K562 (cell line): ENCODE data around the gene CYB5B. TPM values are rescaled to one million over a fixed set of nuclear protein-coding genes. Genes with fewer than 3 reads are reported as not detected.

ENCODE experiments used
- CBFA2T3 ChIP-seq: fragments of 450-650 bp; IDR thresholded peaks from 2 replicates; pipeline ENCODE4 v1.6.1; 2017
- COPS2 ChIP-seq: fragments of 450-650 bp; conservative IDR thresholded peaks from 2 replicates; pipeline ENCODE4 v1.6.1; 2016; ENCODE audit warnings: mild to moderate bottlenecking, moderate library complexity
- E4F1 ChIP-seq: fragments of 250-450 bp; sonication (Bioruptor Pico); IDR thresholded peaks from 2 replicates; pipeline ENCODE4 v1.5.0; 2021; ENCODE audit warnings: mild to moderate bottlenecking, borderline replicate concordance
- ERF ChIP-seq: fragments of 450-650 bp; formaldehyde crosslinking; IDR thresholded peaks from 2 replicates; pipeline ENCODE4 v1.4.0; 2020; ENCODE audit warnings: mild to moderate bottlenecking, mixed read lengths
- EZH2 ChIP-seq: IDR thresholded peaks from 2 replicates; pipeline ENCODE4 v1.6.1; 2012; ENCODE audit warnings: low read depth, mild to moderate bottlenecking, inconsistent platforms, low read length, borderline replicate concordance
- HDAC1 ChIP-seq, 2 experiments: fragments of 450-650 bp; IDR thresholded peaks; 2 replicates each; pipeline ENCODE4 v1.6.1; 2016 to 2017; ENCODE audit warnings: inconsistent platforms in 1 of 2, mild to moderate bottlenecking in 1 of 2, moderate library complexity in 1 of 2
- LARP7 ChIP-seq: fragments of 450-650 bp; IDR thresholded peaks from 2 replicates; pipeline ENCODE4 v1.6.1; 2016
- NRF1 ChIP-seq, 2 experiments: fragments of 450-650 bp; IDR thresholded peaks in 1 of 2; conservative IDR thresholded peaks in 1 of 2; 2 replicates each; pipeline ENCODE4 v1.6.1; 2014; ENCODE audit warnings: mild to moderate bottlenecking in 2 of 2
- RBM15 ChIP-seq: fragments of 200-400 bp; formaldehyde crosslinking; IDR thresholded peaks from 2 replicates; pipeline ENCODE4 v1.6.1; 2018; ENCODE audit warnings: mild to moderate bottlenecking, low read length, moderate library complexity; ENCODE audit not compliant: insufficient read depth
- RBM25 ChIP-seq: fragments of 200-400 bp; formaldehyde crosslinking; IDR thresholded peaks from 2 replicates; pipeline ENCODE4 v1.6.1; 2018; ENCODE audit warnings: low read length, low read depth, moderate library complexity; ENCODE audit not compliant: severe bottlenecking
- SMARCA4 ChIP-seq: fragments of 450-650 bp; IDR thresholded peaks from 2 replicates; pipeline ENCODE4 v1.6.1; 2016
- TAF9B ChIP-seq: fragments of 450-650 bp; IDR thresholded peaks from 2 replicates; pipeline ENCODE4 v1.6.1; 2018; ENCODE audit warnings: mild to moderate bottlenecking; ENCODE audit not compliant: partially characterized antibody
- TCF3 ChIP-seq: sonication (generic); formaldehyde crosslinking; IDR thresholded peaks from 2 replicates; pipeline ENCODE4 v1.4.0; 2020; ENCODE audit warnings: mild to moderate bottlenecking, missing genetic modification reagents
- TRIM24 ChIP-seq, 2 experiments: fragments of 450-650 bp; IDR thresholded peaks; 2 replicates each; pipeline ENCODE4 v1.6.1; 2016
- UBTF ChIP-seq, 2 experiments: IDR thresholded peaks; 2 replicates each; pipeline ENCODE4 v1.6.1; 2012; ENCODE audit warnings: improper control_type of control experiment in 2 of 2, low read depth in 2 of 2, low read length in 2 of 2, borderline replicate concordance in 1 of 2
- USF2 ChIP-seq: sonication (generic); formaldehyde crosslinking; IDR thresholded peaks from 2 replicates; pipeline ENCODE4 v1.5.0; 2020; ENCODE audit warnings: missing genetic modification reagents
- ZBTB33 ChIP-seq: sonication (generic); formaldehyde crosslinking; IDR thresholded peaks from 2 replicates; pipeline ENCODE4 v1.8.1; 2023; ENCODE audit warnings: mild to moderate bottlenecking, missing genetic modification reagents
- ZFP91 ChIP-seq: sonication (generic); formaldehyde crosslinking; IDR thresholded peaks from 2 replicates; pipeline ENCODE4 v1.8.0; 2022; ENCODE audit warnings: mild to moderate bottlenecking, missing genetic modification reagents
- ZNF23 ChIP-seq: fragments of 250-450 bp; sonication (Bioruptor Pico); IDR thresholded peaks from 2 replicates; pipeline ENCODE4 v1.4.0; 2020; ENCODE audit warnings: mild to moderate bottlenecking
- ZNF41 ChIP-seq: fragments of 250-450 bp; sonication (Bioruptor Pico); conservative IDR thresholded peaks from 2 replicates; pipeline ENCODE4 v1.4.0; 2020; ENCODE audit warnings: mild to moderate bottlenecking
- ZNF699 ChIP-seq: fragments of 250-450 bp; sonication (Bioruptor Pico); IDR thresholded peaks from 2 replicates; pipeline ENCODE4 v1.8.0; 2021; ENCODE audit warnings: mild to moderate bottlenecking, moderate library complexity; ENCODE audit not compliant: insufficient replicate concordance
- polyA plus RNA-seq, 8 experiments: library from polyadenylated mRNA; depleted of rRNA in 4 of 8; stranded (reverse) in 5 of 8; unstranded in 3 of 8; fragments of >200 nt; fragmentation: Nextera tagmentation in 2 of 8; fragmentation: Illumina TruSeq in 1 of 8; extraction: Ambion mirVana in 2 of 8; extraction: Trizol in 1 of 8; gene quantifications; 2 replicates each; pipeline versions ENCODE4 v1.2.1 to v1.2.3, GENCODE V29; 2011 to 2014; ENCODE audit warnings: inconsistent platforms in 1 of 8, missing spikeins in 1 of 8
- total RNA-seq, 7 experiments: library from RNA; depleted of rRNA in 6 of 7; stranded (reverse); fragments of >200 nt in 6 of 7; fragmentation: Illumina TruSeq in 2 of 7; extraction: Trizol in 2 of 7; gene quantifications; 2 replicates each; pipeline versions ENCODE4 v1.2.1 to v1.2.3, GENCODE V29; 2011 to 2021; ENCODE audit warnings: low replicate concordance in 1 of 7

CYB5B gene
- total and polyA plus RNA-seq, 9 of the 15 experiments (the other 6 are each of a cell fraction or from before 2014, with no cell fraction given), result 29.9 to 274 (median 136) TPM

- TF ChIP-seq TCF3 (CRISPR knock-in tag), result peak; percentile 70
- peak; percentile 21; the same call in 1 of the 2 replicates for TF ChIP-seq SMARCA4
- TF ChIP-seq ERF, result no peak
- no peak for TF ChIP-seq USF2 (CRISPR knock-in tag)
- TF ChIP-seq E4F1 (CRISPR knock-in tag), result no peak
- TF ChIP-seq EZH2, result no peak
- TF ChIP-seq ZFP91 (CRISPR knock-in tag), result no peak
- TF ChIP-seq RBM15, result no peak
- no peak for TF ChIP-seq LARP7
- peak; percentile 87 for TF ChIP-seq CBFA2T3
- no peak for TF ChIP-seq ZNF41 (CRISPR knock-in tag)
- TF ChIP-seq ZBTB33 (CRISPR knock-in tag), result peak; percentile 26; the same call in 1 of the 2 replicates
- TF ChIP-seq TAF9B, result no peak
- TF ChIP-seq UBTF (IDR thresholded peaks at IDR 0.05; ENCODE audit: borderline replicate concordance in 1 of 2, low read depth in 2 of 2, low read length in 2 of 2), result no peak; a peak in 1 of 4 replicates
- peak; percentile 38 to 45; a peak in 2 of 4 replicates for TF ChIP-seq NRF1 (conservative IDR thresholded peaks at IDR 0.05 in 1 of 2, IDR thresholded peaks at IDR 0.05 in 1 of 2)
- no peak for TF ChIP-seq ZNF23
- no peak for TF ChIP-seq ZNF699 (CRISPR knock-in tag)
- TF ChIP-seq COPS2, result no peak
- no peak for TF ChIP-seq RBM25
- 0 out of 4 replicates have a peak, but pooled peaks of 1 of the 2 experiments have one; percentile 38 for TF ChIP-seq TRIM24 (IDR thresholded peaks at IDR 0.05)
- TF ChIP-seq HDAC1 (IDR thresholded peaks at IDR 0.05), result peak in 1 of 2 experiments; percentile 63; a peak in 1 of 4 replicates
Measured at GRCh38 chr16:69481901-69482341, 57.5 kb downstream of the CYB5B start (continued).
